IMR-90 (cell line): Measurements from ENCODE around the gene CHST8. TPM values are rescaled to one million over a fixed set of nuclear protein-coding genes. Genes with fewer than 3 reads are reported as not detected.

Experiments used
- ATAC-seq: fragments of 200-7000 bp; cut with Tn5 transposase; 2 replicates; pipeline ENCODE4 v1.9.1; 2020; ENCODE audit warnings: low read depth, mild to moderate bottlenecking, moderate library complexity
- BruUV-seq: library from RNA; stranded (reverse); fragments of 400-500 nt; replicated peaks from 2 replicates; lab custom pipeline; 2021; lab: Mats Ljungman, UMichigan
- CTCF ChIA-PET: fragments of 300-600 bp; formaldehyde crosslinking; extraction: SDS; loops from one replicate; lab custom pipeline; 2021; ENCODE audit warnings: antibody characterized with exemption; lab: Yijun Ruan, JAX
- POLR2A ChIA-PET: fragments of 300-600 bp; sonication (Branson Sonifier 250); formaldehyde crosslinking; loops from one replicate; lab custom pipeline; 2022; ENCODE audit warnings: antibody characterized with exemption; ENCODE audit not compliant: unreplicated experiment; lab: Charles Lee
- DNase-seq: peaks from one replicate; pipeline ENCODE4 v3.0.0; 2013
- H2AFZ ChIP-seq: replicated peaks from 2 replicates; pipeline ENCODE3; 2013; ENCODE audit warnings: low read length, mild to moderate bottlenecking; ENCODE audit not compliant: poor library complexity
- H2AK5ac ChIP-seq: 2 replicates; pipeline ENCODE4 v1.6.1; 2013; ENCODE audit warnings: low read depth, low read length, inconsistent platforms
- H2AK9ac ChIP-seq: replicated peaks from 2 replicates; pipeline ENCODE3; 2013; ENCODE audit warnings: mild to moderate bottlenecking, low read depth, low read length, moderate library complexity; ENCODE audit not compliant: poor library complexity
- H2BK120ac ChIP-seq: 2 replicates; pipeline ENCODE4 v1.6.1; 2013; ENCODE audit warnings: low read depth, low read length, inconsistent platforms
- H2BK15ac ChIP-seq: 3 replicates; pipeline ENCODE4 v1.6.1; 2013; ENCODE audit warnings: low read depth, low read length, inconsistent platforms
- H2BK20ac ChIP-seq: 2 replicates; pipeline ENCODE4 v1.6.1; 2013; ENCODE audit warnings: low read depth, mild to moderate bottlenecking, inconsistent platforms, low read length, moderate library complexity
- H2BK5ac ChIP-seq: 2 replicates; pipeline ENCODE4 v1.6.1; 2013; ENCODE audit warnings: mild to moderate bottlenecking, low read depth, low read length, inconsistent platforms; ENCODE audit not compliant: poor library complexity, severe bottlenecking
- H3K14ac ChIP-seq: replicated peaks from 2 replicates; pipeline ENCODE4 v1.6.1; 2013; ENCODE audit warnings: low read depth, low read length, inconsistent platforms
- H3K18ac ChIP-seq: 2 replicates; pipeline ENCODE4 v1.6.1; 2013; ENCODE audit warnings: low read depth, low read length, control low read depth
- H3K23ac ChIP-seq: 2 replicates; pipeline ENCODE4 v1.6.1; 2013; ENCODE audit warnings: low read depth, low read length, inconsistent platforms
- H3K27ac ChIP-seq: 2 replicates; pipeline ENCODE4 v1.5.1; 2013; ENCODE audit warnings: mild to moderate bottlenecking, control low read depth, low read length; ENCODE audit not compliant: insufficient read depth
- H3K27me3 ChIP-seq: 2 replicates; pipeline ENCODE4 v1.6.1; 2013; ENCODE audit warnings: low read length; ENCODE audit not compliant: control insufficient read depth, insufficient read depth
- H3K36me3 ChIP-seq: 2 replicates; pipeline ENCODE4 v1.6.1; 2013; ENCODE audit warnings: low read length, mixed read lengths; ENCODE audit not compliant: control insufficient read depth, insufficient read depth
- H3K4ac ChIP-seq: 2 replicates; pipeline ENCODE4 v1.6.1; 2013; ENCODE audit warnings: low read depth, low read length, inconsistent platforms
- H3K4me1 ChIP-seq: 2 replicates; pipeline ENCODE4 v1.6.1; 2013; ENCODE audit warnings: low read length, mixed read lengths; ENCODE audit not compliant: control insufficient read depth, insufficient read depth
- H3K4me2 ChIP-seq: 2 replicates; pipeline ENCODE4 v1.6.1; 2013; ENCODE audit warnings: low read depth, mild to moderate bottlenecking, control low read depth, low read length, moderate library complexity
- H3K4me3 ChIP-seq: 2 replicates; pipeline ENCODE4 v1.5.1; 2013; ENCODE audit warnings: low read depth, mild to moderate bottlenecking, control low read depth, low read length, moderate library complexity; ENCODE audit not compliant: insufficient read depth
- H3K56ac ChIP-seq: 2 replicates; pipeline ENCODE4 v1.6.1; 2013; ENCODE audit warnings: low read length, inconsistent platforms; ENCODE audit not compliant: insufficient read depth; ENCODE audit errors: extremely low read depth
- H3K79me1 ChIP-seq, 2 experiments: 2 replicates each; pipeline ENCODE4 v1.6.1; 2013; ENCODE audit warnings: low read length in 2 of 2, inconsistent platforms in 1 of 2, low read depth in 1 of 2
- H3K9ac ChIP-seq: 2 replicates; pipeline ENCODE4 v1.6.1; 2013; ENCODE audit warnings: low read depth, low read length, control low read depth
- H3K9me1 ChIP-seq: 2 replicates; pipeline ENCODE4 v1.6.1; 2013; ENCODE audit warnings: low read length, inconsistent platforms; ENCODE audit not compliant: insufficient read depth
- H3K9me3 ChIP-seq: 2 replicates; pipeline ENCODE4 v1.6.1; 2013; ENCODE audit warnings: low read length; ENCODE audit not compliant: control insufficient read depth, insufficient read depth
- H4K20me1 ChIP-seq: 2 replicates; pipeline ENCODE4 v1.6.1; 2013; ENCODE audit warnings: low read length, inconsistent platforms; ENCODE audit not compliant: insufficient read depth
- H4K5ac ChIP-seq: 2 replicates; pipeline ENCODE4 v1.6.1; 2013; ENCODE audit warnings: mild to moderate bottlenecking, low read depth, low read length, control low read depth
- H4K8ac ChIP-seq, 2 experiments: 2 replicates each; pipeline ENCODE4 v1.6.1; 2013; ENCODE audit warnings: low read depth in 2 of 2, low read length in 2 of 2, control low read depth in 1 of 2, inconsistent platforms in 1 of 2
- H4K91ac ChIP-seq: 2 replicates; pipeline ENCODE4 v1.6.1; 2013; ENCODE audit warnings: low read depth, low read length, inconsistent platforms; ENCODE audit not compliant: insufficient read depth
- CEBPB ChIP-seq: IDR thresholded peaks from 2 replicates; pipeline ENCODE4 v1.6.1; 2012; ENCODE audit warnings: low read depth, low read length, improper control_type of control experiment
- ELK1 ChIP-seq: fragments of 150-350 bp; IDR thresholded peaks from 2 replicates; pipeline ENCODE4 v1.6.1; 2016; ENCODE audit warnings: low read depth, mild to moderate bottlenecking, low read length, moderate library complexity, borderline replicate concordance
- RCOR1 ChIP-seq: IDR thresholded peaks from 2 replicates; pipeline ENCODE4 v1.6.1; 2012; ENCODE audit warnings: mild to moderate bottlenecking, low read length, improper control_type of control experiment; ENCODE audit not compliant: insufficient replicate concordance
- RFX5 ChIP-seq: IDR thresholded peaks from 2 replicates; pipeline ENCODE4 v1.8.0; 2012; ENCODE audit warnings: low read depth, mild to moderate bottlenecking, low read length, moderate library complexity
- WGBS, 2 experiments: methylation state at CpG; one replicate each; pipeline versions ENCODE4 v1.1.5 to v1.1.7; 2013; ENCODE audit warnings: missing lambda C conversion rate in 2 of 2; ENCODE audit not compliant: insufficient read length in 1 of 2; ENCODE audit errors: extremely low coverage in 2 of 2; 5-methylcytosine and 5-hydroxymethylcytosine counted together
- dilution Hi-C: fragments of 300-500 bp; cut with HindIII; formaldehyde crosslinking; loops from one replicate; pipeline ENCODE4 v1.14.3; 2018; ENCODE audit warnings: low sequenced_read_pairs; ENCODE audit not compliant: unreplicated experiment
- in situ Hi-C: fragments of 300-500 bp; cut with MboI; formaldehyde crosslinking; loops from 3 replicates; pipeline ENCODE4 v1.14.3; 2019; ENCODE audit warnings: low sequenced_read_pairs, inconsistent platforms, mixed read lengths
- intact Hi-C: fragments of 100-400 bp; cut with micrococcal nuclease; formaldehyde crosslinking; loops from 2 replicates; pipeline ENCODE4 v1.10.0; 2022
- polyA plus RNA-seq, 3 experiments: library from polyadenylated mRNA; depleted of rRNA; stranded (reverse); fragments of >200 nt; gene quantifications; 2 replicates each; pipeline ENCODE4 v1.2.3, GENCODE V29; 2012; ENCODE audit warnings: low replicate concordance in 1 of 3
- total RNA-seq: library from RNA; depleted of rRNA; stranded (reverse); fragments of >200 nt; gene quantifications from 2 replicates; pipeline ENCODE4 v1.2.3, GENCODE V29; 2012

Gene CHST8
- total and polyA plus RNA-seq, 2 of the 4 experiments (the other 2 are of a cell fraction): not detected

- no peak for TF ChIP-seq RFX5
Measured at GRCh38 chr19:33771384-33772101, 149.8 kb downstream of the CHST8 start (continued).

DNA sequence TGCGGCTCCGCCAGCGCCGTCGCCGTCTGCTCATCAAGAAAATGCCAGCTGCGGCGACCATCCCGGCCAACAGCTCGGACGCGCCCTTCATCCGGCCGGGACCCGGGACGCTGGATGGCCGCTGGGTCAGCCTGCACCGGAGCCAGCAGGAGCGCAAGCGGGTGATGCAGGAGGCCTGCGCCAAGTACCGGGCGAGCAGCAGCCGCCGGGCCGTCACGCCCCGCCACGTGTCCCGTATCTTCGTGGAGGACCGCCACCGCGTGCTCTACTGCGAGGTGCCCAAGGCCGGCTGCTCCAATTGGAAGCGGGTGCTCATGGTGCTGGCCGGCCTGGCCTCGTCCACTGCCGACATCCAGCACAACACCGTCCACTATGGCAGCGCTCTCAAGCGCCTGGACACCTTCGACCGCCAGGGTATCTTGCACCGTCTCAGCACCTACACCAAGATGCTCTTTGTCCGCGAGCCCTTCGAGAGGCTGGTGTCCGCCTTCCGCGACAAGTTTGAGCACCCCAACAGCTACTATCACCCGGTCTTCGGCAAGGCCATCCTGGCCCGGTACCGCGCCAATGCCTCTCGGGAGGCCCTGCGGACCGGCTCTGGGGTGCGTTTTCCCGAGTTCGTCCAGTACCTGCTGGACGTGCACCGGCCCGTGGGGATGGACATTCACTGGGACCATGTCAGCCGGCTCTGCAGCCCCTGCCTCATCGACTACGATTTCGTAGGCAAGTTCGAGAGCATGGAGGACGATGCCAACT lies 150.5 kb downstream of the CHST8 start:
- Histone ChIP-seq H3K36me3 (no peaks in the 10 kb centered on the region), H4K5ac (no peak overlapping the region), H2AFZ (no peak overlapping the region), H3K14ac (no peak overlapping the region), H3K9me1 (no peaks in the 10 kb centered on the region), H3K27me3 (peaks cover 4% of the 10 kb centered on the region; the same call in 1 of the 2 replicates), H3K79me1 (no peaks in the 10 kb centered on the region), H3K23ac (no peak overlapping the region), H4K20me1 (no peaks in the 10 kb centered on the region), H2BK120ac (no peak overlapping the region), H3K27ac (no peak overlapping the region), H3K4me1 (no peaks in the 10 kb centered on the region), H3K4ac (no peak overlapping the region), H3K56ac (no peak overlapping the region), H2AK9ac (no peak overlapping the region), H3K9ac (no peak overlapping the region), H3K4me3 (no peak overlapping the region), H2BK15ac (no peak overlapping the region), H4K8ac (no peak overlapping the region), H3K18ac (no peak overlapping the region), H3K4me2 (no peak overlapping the region), H2AK5ac (no peak overlapping the region), H4K91ac (no peak overlapping the region), H2BK20ac (no peak overlapping the region), H2BK5ac (no peak overlapping the region), H3K9me3 (no peaks in the 10 kb centered on the region)
- intact Hi-C loops: loop anchor here (5.0 to 10.0 kb wide), 2 partner anchors 250 to 647 kb away; partner anchors contain the start of gene PEPD
- no peak for DNase-seq
- BruUV-seq: no TSS peak
- in situ Hi-C loops: loop anchor here (5.0 kb wide), 1 partner anchor 345 kb away; no protein-coding TSS in a partner anchor
- WGBS, 2 experiments: 89% methylated on average over 61 of the region's 72 CpGs; no CpG with 5 or more reads in 1 of the 2 experiments
- dilution Hi-C loops: no loop called here
- POLR2A ChIA-PET: no interaction called here
- CTCF ChIA-PET: no interaction called here
- no peak for ATAC-seq
- TF ChIP-seq CEBPB (no peak), ELK1 (no peak), RCOR1 (no peak)
